Measurements from ENCODE around the gene ATP8B1.

DNA sequence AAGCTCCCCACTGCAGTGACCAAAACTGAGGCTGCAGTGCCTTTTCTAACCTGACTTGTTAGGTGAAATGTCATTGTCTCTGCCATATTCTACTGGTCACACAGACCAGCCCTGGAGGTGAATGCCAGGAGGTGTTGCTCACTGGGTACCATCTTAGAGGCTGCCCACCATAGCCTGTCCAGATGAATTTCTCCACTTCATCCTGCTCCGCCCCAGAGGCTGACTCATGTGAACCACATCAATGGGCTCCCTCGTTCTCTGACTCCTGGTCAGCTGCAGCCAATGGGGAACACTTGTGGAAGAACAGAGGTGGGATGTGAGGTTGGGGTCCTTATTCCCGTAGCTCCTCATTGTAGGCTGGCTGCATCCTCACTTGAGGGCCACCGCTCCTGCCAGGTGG is 178.1 kb downstream of the ATP8B1 start:
- TF ChIP-seq EP300 (IDR thresholded peaks at IDR 0.05; ENCODE audit: low read depth) (no peak), POLR2A (IDR thresholded peaks at IDR 0.05) (no peak), CTCF (IDR thresholded peaks at IDR 0.05) (no peak), POLR2AphosphoS5 (IDR thresholded peaks at IDR 0.05) (no peak)

All from transverse colon (tissue), 4 donors.